Measurements from ENCODE around the gene NUDT5.

The NUDT5 gene

GRCh38 chr10:12225444-12225843, 29.8 kb upstream of the NUDT5 start:
- no peaks in the 10 kb centered on the region for H3K9me3 ChIP-seq
- H3K4me1 ChIP-seq (ENCODE audit: control insufficient read depth in 1 of 2, insufficient read depth in 1 of 2, low read depth in 1 of 2, low read length in 1 of 2): peaks cover 1 to 4% of the 10 kb centered on the region in 2 experiments
- no peaks in the 10 kb centered on the region for H3K27me3 ChIP-seq
- H3K4me3 ChIP-seq (ENCODE audit: low read depth in 1 of 2, low read length in 1 of 2): no peak overlapping the region
- H3K36me3 ChIP-seq: peaks cover 30% of the 10 kb centered on the region
- no peak for TF ChIP-seq CTCF (IDR thresholded peaks at IDR 0.05)
- H3K27ac ChIP-seq: no peak overlapping the region

GRCh38 chr10:12221323-12222298, 25.9 kb upstream of the NUDT5 start:
- Histone ChIP-seq H3K36me3 (peaks cover 24% of the 10 kb centered on the region), H3K4me3 (ENCODE audit: low read depth in 1 of 2, low read length in 1 of 2) (no peak overlapping the region), H3K9me3 (no peaks in the 10 kb centered on the region), H3K4me1 (ENCODE audit: control insufficient read depth in 1 of 2, insufficient read depth in 1 of 2, low read depth in 1 of 2, low read length in 1 of 2) (peaks cover 24 to 26% of the 10 kb centered on the region in 2 experiments), H3K27me3 (no peaks in the 10 kb centered on the region), H3K27ac (peak overlapping the region; percentile 45)
- no peak for TF ChIP-seq CTCF (IDR thresholded peaks at IDR 0.05)

GRCh38 chr10:12218991-12219390, 23.3 kb upstream of the NUDT5 start:
- H3K27me3 ChIP-seq: no peaks in the 10 kb centered on the region

GRCh38 chr10:12214763-12215218, 19.1 kb upstream of the NUDT5 start:
- peak overlapping the region; percentile 13 to 29 for H3K4me3 ChIP-seq (ENCODE audit: low read depth in 1 of 2, low read length in 1 of 2)
- peak overlapping the region; percentile 87 for H3K27ac ChIP-seq
- peak; percentile 52 for TF ChIP-seq CTCF (IDR thresholded peaks at IDR 0.05)
- H3K27me3 ChIP-seq: no peaks in the 10 kb centered on the region
- peaks cover 31% of the 10 kb centered on the region in 2 experiments for H3K4me1 ChIP-seq (ENCODE audit: control insufficient read depth in 1 of 2, insufficient read depth in 1 of 2, low read depth in 1 of 2, low read length in 1 of 2)
- peaks cover 38% of the 10 kb centered on the region for H3K36me3 ChIP-seq
- H3K9me3 ChIP-seq: no peaks in the 10 kb centered on the region

More at GRCh38 chr10:12218991-12219390, 23.3 kb upstream of the NUDT5 start:
- H3K4me1 ChIP-seq (ENCODE audit: control insufficient read depth in 1 of 2, insufficient read depth in 1 of 2, low read depth in 1 of 2, low read length in 1 of 2): peaks cover 39 to 41% of the 10 kb centered on the region in 2 experiments
- H3K9me3 ChIP-seq: no peaks in the 10 kb centered on the region
- peak overlapping the region; percentile 88 for H3K27ac ChIP-seq
- H3K4me3 ChIP-seq (ENCODE audit: low read depth in 1 of 2, low read length in 1 of 2): peak overlapping the region; percentile 37 to 47
- TF ChIP-seq CTCF (IDR thresholded peaks at IDR 0.05): no peak
- peaks cover 18% of the 10 kb centered on the region for H3K36me3 ChIP-seq

GRCh38 chr10:12214093-12214492, 18.4 kb upstream of the NUDT5 start:
- Histone ChIP-seq H3K27ac (peak overlapping the region; percentile 87), H3K27me3 (no peaks in the 10 kb centered on the region), H3K4me1 (ENCODE audit: control insufficient read depth in 1 of 2, insufficient read depth in 1 of 2, low read depth in 1 of 2, low read length in 1 of 2) (peaks cover 24% of the 10 kb centered on the region in 2 experiments), H3K9me3 (no peaks in the 10 kb centered on the region), H3K4me3 (ENCODE audit: low read depth in 1 of 2, low read length in 1 of 2) (no peak overlapping the region), H3K36me3 (peaks cover 42% of the 10 kb centered on the region)
- no peak for TF ChIP-seq CTCF (IDR thresholded peaks at IDR 0.05)

Data from neutrophil (primary cell).